HepG2 (cell line): Measurements from ENCODE around the gene RPS6KB1. TPM values are rescaled to one million over a fixed set of nuclear protein-coding genes. Genes with fewer than 3 reads are reported as not detected.
A peak's percentile ranks its signal among the peaks of the same experiment; 100 is the strongest.

ENCODE experiments used
- ATF7 ChIP-seq, 2 experiments: fragments of 450-650 bp in 1 of 2; sonication (generic) in 1 of 2; formaldehyde crosslinking in 1 of 2; IDR thresholded peaks; 2 replicates each; pipeline versions ENCODE4 v1.4.0 to v1.6.1; 2016 to 2020; ENCODE audit warnings: antibody characterized with exemption in 1 of 2, mild to moderate bottlenecking in 1 of 2, missing genetic modification reagents in 1 of 2
- FOXA3 ChIP-seq: IDR thresholded peaks from 2 replicates; pipeline ENCODE4 v1.6.1; 2016; ENCODE audit warnings: missing genetic modification reagents, missing compliant biosample characterization
- GZF1 ChIP-seq: sonication (generic); formaldehyde crosslinking; IDR thresholded peaks from 2 replicates; pipeline ENCODE4 v1.5.1; 2020; ENCODE audit warnings: mild to moderate bottlenecking, missing genetic modification reagents
- HOXD1 ChIP-seq: sonication (generic); formaldehyde crosslinking; IDR thresholded peaks from 2 replicates; pipeline ENCODE4 v1.5.0; 2020; ENCODE audit warnings: missing genetic modification reagents
- MEIS2 ChIP-seq: sonication (generic); formaldehyde crosslinking; IDR thresholded peaks from 2 replicates; pipeline ENCODE4 v1.9.0; 2021; ENCODE audit warnings: mild to moderate bottlenecking, missing genetic modification reagents
- NFYC ChIP-seq: IDR thresholded peaks from 2 replicates; pipeline ENCODE4 v1.6.1; 2016; ENCODE audit warnings: missing genetic modification reagents, missing compliant biosample characterization
- PHF8 ChIP-seq: sonication (generic); formaldehyde crosslinking; IDR thresholded peaks from 2 replicates; pipeline ENCODE4 v1.5.0; 2020; ENCODE audit warnings: missing genetic modification reagents
- PRPF4 ChIP-seq: fragments of 200-400 bp; formaldehyde crosslinking; IDR thresholded peaks from 2 replicates; pipeline ENCODE4 v1.6.1; 2016; ENCODE audit warnings: low read length, low read depth; ENCODE audit not compliant: poor library complexity, severe bottlenecking
- RFX3 ChIP-seq: IDR thresholded peaks from 2 replicates; pipeline ENCODE4 v1.6.1; 2016; ENCODE audit warnings: missing biosample characterization, missing genetic modification reagents
- SOX13 ChIP-seq, 3 experiments: fragments of 450-650 bp in 1 of 3; sonication (generic) in 1 of 3; formaldehyde crosslinking in 1 of 3; IDR thresholded peaks in 2 of 3; conservative IDR thresholded peaks in 1 of 3; 2 replicates each; pipeline versions ENCODE4 v1.5.0 to v1.6.1; 2016 to 2020; ENCODE audit warnings: antibody characterized with exemption in 1 of 3, mild to moderate bottlenecking in 1 of 3, missing compliant biosample characterization in 1 of 3, missing genetic modification reagents in 1 of 3, moderate library complexity in 1 of 3
- SUZ12 ChIP-seq: fragments of 150-350 bp; IDR thresholded peaks from 2 replicates; pipeline ENCODE4 v1.6.1; 2014; ENCODE audit warnings: low read depth, low read length
- ZNF274 ChIP-seq: sonication (generic); formaldehyde crosslinking; IDR thresholded peaks from 2 replicates; pipeline ENCODE4 v1.5.1; 2020; ENCODE audit warnings: mild to moderate bottlenecking, missing genetic modification reagents
- ZNF773 ChIP-seq: sonication (generic); formaldehyde crosslinking; IDR thresholded peaks from 2 replicates; pipeline ENCODE4 v1.4.0; 2020; ENCODE audit warnings: missing genetic modification reagents, borderline replicate concordance
- ZNF792 ChIP-seq: IDR thresholded peaks from 2 replicates; pipeline ENCODE4 v1.6.1; 2016
- ZZZ3 ChIP-seq: sonication (generic); formaldehyde crosslinking; IDR thresholded peaks from 2 replicates; pipeline ENCODE4 v1.4.0; 2020; ENCODE audit warnings: missing genetic modification reagents, mild to moderate bottlenecking, borderline replicate concordance
- polyA plus RNA-seq, 8 experiments: library from polyadenylated mRNA; depleted of rRNA in 3 of 8; stranded (reverse) in 7 of 8; unstranded in 1 of 8; fragments of >200 nt; fragmentation: Illumina TruSeq in 4 of 8; extraction: Trizol in 4 of 8; gene quantifications; 2 replicates each; pipeline versions ENCODE4 v1.2.1 to v1.2.3, GENCODE V29; 2011 to 2016; ENCODE audit warnings: low read depth in 4 of 8, missing spikeins in 1 of 8, mixed read lengths in 1 of 8; ENCODE audit not compliant: insufficient read depth in 1 of 8
- total RNA-seq, 5 experiments: library from RNA; depleted of rRNA; stranded (reverse); fragments of >200 nt; fragmentation: Illumina TruSeq; extraction: Trizol; gene quantifications; 2 replicates each; pipeline ENCODE4 v1.2.3, GENCODE V29; 2016; ENCODE audit warnings: low read depth in 1 of 5
- TF ChIP-seq, protein P1 (sequence below): sonication (generic); formaldehyde crosslinking; IDR thresholded peaks from 2 replicates; pipeline ENCODE4 v1.8.1; 2023; ENCODE audit warnings: mild to moderate bottlenecking, missing genetic modification reagents
- TF ChIP-seq, protein P2 (sequence below): IDR thresholded peaks from 2 replicates; pipeline ENCODE4 v1.4.0; 2020; ENCODE audit warnings: mild to moderate bottlenecking, missing genetic modification reagents
- TF ChIP-seq, protein P3 (sequence below): sonication (generic); formaldehyde crosslinking; IDR thresholded peaks from 2 replicates; pipeline ENCODE4 v1.5.1; 2020; ENCODE audit warnings: mild to moderate bottlenecking, missing genetic modification reagents, borderline replicate concordance
- TF ChIP-seq, protein P4 (sequence below): sonication (generic); formaldehyde crosslinking; IDR thresholded peaks from 2 replicates; pipeline ENCODE4 v1.5.0; 2020; ENCODE audit warnings: mild to moderate bottlenecking, missing genetic modification reagents

The RPS6KB1 gene
- total and polyA plus RNA-seq, 2 of the 13 experiments (the other 11 are each of a cell fraction or from before 2014, with no cell fraction given): 16.5 to 42.2 TPM

DNA sequence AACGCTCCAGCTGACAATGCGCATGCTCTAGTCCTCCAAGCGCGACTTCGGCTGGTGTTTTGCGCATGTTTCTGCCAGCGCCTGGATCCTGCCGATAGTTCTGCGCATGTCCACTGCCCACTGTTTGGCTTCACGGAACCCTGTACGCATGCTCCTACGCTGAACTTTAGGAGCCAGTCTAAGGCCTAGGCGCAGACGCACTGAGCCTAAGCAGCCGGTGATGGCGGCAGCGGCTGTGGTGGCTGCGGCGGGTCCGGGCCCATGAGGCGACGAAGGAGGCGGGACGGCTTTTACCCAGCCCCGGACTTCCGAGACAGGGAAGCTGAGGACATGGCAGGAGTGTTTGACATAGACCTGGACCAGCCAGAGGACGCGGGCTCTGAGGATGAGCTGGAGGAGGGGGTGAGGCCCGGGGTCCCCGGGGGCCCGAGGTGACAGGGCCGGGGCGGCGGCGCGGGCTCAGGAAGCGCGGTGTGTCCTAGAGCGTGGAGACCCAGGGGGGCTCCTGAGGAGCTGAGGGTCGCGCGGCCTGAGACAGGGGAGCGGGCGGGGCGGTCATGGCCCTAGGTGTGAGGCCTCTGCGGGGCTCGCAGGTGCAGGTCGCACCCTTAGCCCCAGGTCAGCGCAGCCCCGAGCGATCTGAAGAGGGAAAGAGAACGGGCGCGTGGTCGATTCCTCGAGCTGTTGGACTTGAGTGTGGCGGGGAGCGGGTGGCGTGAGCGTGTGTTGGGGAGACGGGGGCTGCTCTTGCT, at the start of gene RPS6KB1, which contains the start of gene TUBD1 (continued):
- TF ChIP-seq SOX13 (IDR thresholded peaks at IDR 0.05) (peak; percentile 56; the same call in 1 of the 2 replicates), SOX13 (CRISPR knock-in tag; conservative IDR thresholded peaks at IDR 0.05 in 1 of 2, IDR thresholded peaks at IDR 0.05 in 1 of 2) (peak in 1 of 2 experiments; percentile 7; a peak in 1 of 4 replicates), FOXA3 (CRISPR knock-in tag) (peak; percentile 57), ZNF274 (no peak; the same call in 1 of the 2 replicates), SUZ12 (no peak), GZF1 (0 out of 2 replicates have a peak, but pooled peaks have one; percentile 80), ZZZ3 (CRISPR knock-in tag) (peak; percentile 97; the same call in 1 of the 2 replicates), ATF7 (IDR thresholded peaks at IDR 0.05) (no peak), ATF7 (CRISPR knock-in tag; IDR thresholded peaks at IDR 0.05) (peak; percentile 74), RFX3 (no peak; the same call in 1 of the 2 replicates), PRPF4 (no peak), MEIS2 (CRISPR knock-in tag) (peak; percentile 95), PHF8 (CRISPR knock-in tag) (peak; percentile 100), HOXD1 (CRISPR knock-in tag) (peak; percentile 91), ZNF792 (CRISPR knock-in tag) (peak; percentile 39; the same call in 1 of the 2 replicates), ZNF773 (CRISPR knock-in tag) (peak; percentile 78; the same call in 1 of the 2 replicates), NFYC (CRISPR knock-in tag) (peak; percentile 56)
- TF ChIP-seq, protein P1, sequence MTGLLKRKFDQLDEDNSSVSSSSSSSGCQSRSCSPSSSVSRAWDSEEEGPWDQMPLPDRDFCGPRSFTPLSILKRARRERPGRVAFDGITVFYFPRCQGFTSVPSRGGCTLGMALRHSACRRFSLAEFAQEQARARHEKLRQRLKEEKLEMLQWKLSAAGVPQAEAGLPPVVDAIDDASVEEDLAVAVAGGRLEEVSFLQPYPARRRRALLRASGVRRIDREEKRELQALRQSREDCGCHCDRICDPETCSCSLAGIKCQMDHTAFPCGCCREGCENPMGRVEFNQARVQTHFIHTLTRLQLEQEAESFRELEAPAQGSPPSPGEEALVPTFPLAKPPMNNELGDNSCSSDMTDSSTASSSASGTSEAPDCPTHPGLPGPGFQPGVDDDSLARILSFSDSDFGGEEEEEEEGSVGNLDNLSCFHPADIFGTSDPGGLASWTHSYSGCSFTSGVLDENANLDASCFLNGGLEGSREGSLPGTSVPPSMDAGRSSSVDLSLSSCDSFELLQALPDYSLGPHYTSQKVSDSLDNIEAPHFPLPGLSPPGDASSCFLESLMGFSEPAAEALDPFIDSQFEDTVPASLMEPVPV (CRISPR knock-in tag): no peak
- TF ChIP-seq, protein P2, sequence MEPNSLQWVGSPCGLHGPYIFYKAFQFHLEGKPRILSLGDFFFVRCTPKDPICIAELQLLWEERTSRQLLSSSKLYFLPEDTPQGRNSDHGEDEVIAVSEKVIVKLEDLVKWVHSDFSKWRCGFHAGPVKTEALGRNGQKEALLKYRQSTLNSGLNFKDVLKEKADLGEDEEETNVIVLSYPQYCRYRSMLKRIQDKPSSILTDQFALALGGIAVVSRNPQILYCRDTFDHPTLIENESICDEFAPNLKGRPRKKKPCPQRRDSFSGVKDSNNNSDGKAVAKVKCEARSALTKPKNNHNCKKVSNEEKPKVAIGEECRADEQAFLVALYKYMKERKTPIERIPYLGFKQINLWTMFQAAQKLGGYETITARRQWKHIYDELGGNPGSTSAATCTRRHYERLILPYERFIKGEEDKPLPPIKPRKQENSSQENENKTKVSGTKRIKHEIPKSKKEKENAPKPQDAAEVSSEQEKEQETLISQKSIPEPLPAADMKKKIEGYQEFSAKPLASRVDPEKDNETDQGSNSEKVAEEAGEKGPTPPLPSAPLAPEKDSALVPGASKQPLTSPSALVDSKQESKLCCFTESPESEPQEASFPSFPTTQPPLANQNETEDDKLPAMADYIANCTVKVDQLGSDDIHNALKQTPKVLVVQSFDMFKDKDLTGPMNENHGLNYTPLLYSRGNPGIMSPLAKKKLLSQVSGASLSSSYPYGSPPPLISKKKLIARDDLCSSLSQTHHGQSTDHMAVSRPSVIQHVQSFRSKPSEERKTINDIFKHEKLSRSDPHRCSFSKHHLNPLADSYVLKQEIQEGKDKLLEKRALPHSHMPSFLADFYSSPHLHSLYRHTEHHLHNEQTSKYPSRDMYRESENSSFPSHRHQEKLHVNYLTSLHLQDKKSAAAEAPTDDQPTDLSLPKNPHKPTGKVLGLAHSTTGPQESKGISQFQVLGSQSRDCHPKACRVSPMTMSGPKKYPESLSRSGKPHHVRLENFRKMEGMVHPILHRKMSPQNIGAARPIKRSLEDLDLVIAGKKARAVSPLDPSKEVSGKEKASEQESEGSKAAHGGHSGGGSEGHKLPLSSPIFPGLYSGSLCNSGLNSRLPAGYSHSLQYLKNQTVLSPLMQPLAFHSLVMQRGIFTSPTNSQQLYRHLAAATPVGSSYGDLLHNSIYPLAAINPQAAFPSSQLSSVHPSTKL: 0 out of 2 replicates have a peak, but pooled peaks have one; percentile 18
- TF ChIP-seq, protein P3, sequence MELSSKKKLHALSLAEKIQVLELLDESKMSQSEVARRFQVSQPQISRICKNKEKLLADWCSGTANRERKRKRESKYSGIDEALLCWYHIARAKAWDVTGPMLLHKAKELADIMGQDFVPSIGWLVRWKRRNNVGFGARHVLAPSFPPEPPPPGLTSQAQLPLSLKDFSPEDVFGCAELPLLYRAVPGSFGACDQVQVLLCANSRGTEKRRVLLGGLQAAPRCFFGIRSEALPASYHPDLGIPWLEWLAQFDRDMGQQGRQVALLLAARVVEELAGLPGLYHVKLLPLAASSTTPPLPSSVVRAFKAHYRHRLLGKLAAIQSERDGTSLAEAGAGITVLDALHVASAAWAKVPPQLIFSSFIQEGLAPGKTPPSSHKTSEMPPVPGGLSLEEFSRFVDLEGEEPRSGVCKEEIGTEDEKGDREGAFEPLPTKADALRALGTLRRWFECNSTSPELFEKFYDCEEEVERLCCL (CRISPR knock-in tag): peak; percentile 71; the same call in 1 of the 2 replicates
- TF ChIP-seq, protein P4, sequence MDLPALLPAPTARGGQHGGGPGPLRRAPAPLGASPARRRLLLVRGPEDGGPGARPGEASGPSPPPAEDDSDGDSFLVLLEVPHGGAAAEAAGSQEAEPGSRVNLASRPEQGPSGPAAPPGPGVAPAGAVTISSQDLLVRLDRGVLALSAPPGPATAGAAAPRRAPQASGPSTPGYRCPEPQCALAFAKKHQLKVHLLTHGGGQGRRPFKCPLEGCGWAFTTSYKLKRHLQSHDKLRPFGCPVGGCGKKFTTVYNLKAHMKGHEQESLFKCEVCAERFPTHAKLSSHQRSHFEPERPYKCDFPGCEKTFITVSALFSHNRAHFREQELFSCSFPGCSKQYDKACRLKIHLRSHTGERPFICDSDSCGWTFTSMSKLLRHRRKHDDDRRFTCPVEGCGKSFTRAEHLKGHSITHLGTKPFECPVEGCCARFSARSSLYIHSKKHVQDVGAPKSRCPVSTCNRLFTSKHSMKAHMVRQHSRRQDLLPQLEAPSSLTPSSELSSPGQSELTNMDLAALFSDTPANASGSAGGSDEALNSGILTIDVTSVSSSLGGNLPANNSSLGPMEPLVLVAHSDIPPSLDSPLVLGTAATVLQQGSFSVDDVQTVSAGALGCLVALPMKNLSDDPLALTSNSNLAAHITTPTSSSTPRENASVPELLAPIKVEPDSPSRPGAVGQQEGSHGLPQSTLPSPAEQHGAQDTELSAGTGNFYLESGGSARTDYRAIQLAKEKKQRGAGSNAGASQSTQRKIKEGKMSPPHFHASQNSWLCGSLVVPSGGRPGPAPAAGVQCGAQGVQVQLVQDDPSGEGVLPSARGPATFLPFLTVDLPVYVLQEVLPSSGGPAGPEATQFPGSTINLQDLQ (CRISPR knock-in tag): peak; percentile 79; the same call in 1 of the 2 replicates
